GM12865 (cell line): ENCODE results near the gene C11orf16.

ENCODE experiments used
- DNase-seq: peaks from one replicate; pipeline ENCODE4 v3.0.0; 2010; ENCODE audit warnings: low read depth
- H3K4me3 ChIP-seq: 2 replicates; pipeline ENCODE4 v1.5.1; 2011; ENCODE audit warnings: mild to moderate bottlenecking, low read depth, low read length, control low read depth
- CTCF ChIP-seq: IDR thresholded peaks from 2 replicates; pipeline ENCODE4 v1.5.1; 2011; ENCODE audit warnings: low read length, control low read depth, low read depth, inconsistent platforms; ENCODE audit not compliant: insufficient read depth; ENCODE audit errors: missing control alignments

C11orf16 gene

GRCh38 chr11:8964324-8965320, 31.9 kb upstream of the C11orf16 start, which contains the start of gene TMEM9B:
Gene TMEM9B (minus strand): TSS chr11:8964442. CDS start chr11:8964313, 129 bp downstream.
- TF ChIP-seq CTCF = no peak
- peak; percentile 93 for DNase-seq
- peak within 1 kb of the TSS; percentile 73 for H3K4me3 ChIP-seq

- DNase-seq = peak; percentile 85
- peak overlapping the region; percentile 73 for H3K4me3 ChIP-seq
- TF ChIP-seq CTCF = no peak
These were observed 31.0 kb upstream of the C11orf16 start for GRCh38 chr11:8963569-8964323.

GRCh38 chr11:8962841-8963240, 30.1 kb upstream of the C11orf16 start:
- no peak for TF ChIP-seq CTCF
- DNase-seq = no peak
- peak overlapping the region; percentile 73 for H3K4me3 ChIP-seq

- no peak for TF ChIP-seq CTCF
- no peak for DNase-seq
- H3K4me3 ChIP-seq = no peak overlapping the region
These were observed 28.7 kb upstream of the C11orf16 start for GRCh38 chr11:8961401-8961800.

GRCh38 chr11:8959546-8960166, 26.9 kb upstream of the C11orf16 start:
- TF ChIP-seq CTCF = peak; percentile 67
- peak; percentile 87 for DNase-seq
- H3K4me3 ChIP-seq = no peak overlapping the region

- no peak for TF ChIP-seq CTCF
- DNase-seq = no peak
- no peak overlapping the region for H3K4me3 ChIP-seq
These were observed 24.1 kb upstream of the C11orf16 start for GRCh38 chr11:8956860-8957259.
